GM21825 (cell line): Measurements from ENCODE around the gene SWT1.
A peak's percentile ranks its signal among the peaks of the same experiment; 100 is the strongest.

Source experiments
- ATAC-seq: cut with Tn5 transposase; IDR thresholded peaks from one replicate; pipeline ENCODE4 v1.9.1; 2021; ENCODE audit warnings: mild to moderate bottlenecking, moderate library complexity; ENCODE audit not compliant: unreplicated experiment

The SWT1 gene

DNA sequence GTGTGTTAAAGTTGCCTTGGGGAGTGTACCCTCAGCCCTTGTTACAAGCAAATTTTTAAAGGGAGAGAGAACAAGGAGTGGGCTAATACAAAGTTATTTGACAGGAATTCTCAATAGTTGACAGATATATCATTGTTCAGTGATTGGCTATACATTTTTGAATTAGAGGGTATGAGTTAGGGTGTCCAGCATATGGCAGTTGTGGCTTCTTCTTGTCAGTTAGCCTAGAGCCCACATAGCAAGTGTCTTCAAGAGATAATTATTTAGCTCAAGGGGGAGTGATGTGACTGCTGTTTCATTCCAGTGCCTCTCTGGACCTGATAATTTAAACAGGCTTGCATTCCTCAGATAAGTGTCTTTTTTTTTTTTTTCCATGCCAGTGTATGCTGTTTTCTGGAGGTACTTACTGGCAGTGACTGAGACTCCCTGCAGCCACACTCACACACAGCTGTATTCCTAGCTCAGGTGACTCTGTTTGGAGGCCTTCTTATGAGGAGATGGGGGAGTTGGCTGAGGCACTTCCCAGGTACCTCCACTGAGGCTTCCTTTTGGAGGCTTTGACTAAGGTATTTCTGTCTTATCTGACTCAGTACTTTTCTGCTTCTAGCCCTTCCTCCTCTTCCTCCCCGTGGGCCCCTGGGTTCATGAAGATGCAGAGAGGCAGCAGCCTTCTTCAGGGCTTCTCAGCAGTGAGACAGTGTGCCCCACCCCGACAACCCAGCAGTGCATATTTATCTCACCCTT, 127.7 kb downstream of the SWT1 start:
- ATAC-seq: no peak

DNA sequence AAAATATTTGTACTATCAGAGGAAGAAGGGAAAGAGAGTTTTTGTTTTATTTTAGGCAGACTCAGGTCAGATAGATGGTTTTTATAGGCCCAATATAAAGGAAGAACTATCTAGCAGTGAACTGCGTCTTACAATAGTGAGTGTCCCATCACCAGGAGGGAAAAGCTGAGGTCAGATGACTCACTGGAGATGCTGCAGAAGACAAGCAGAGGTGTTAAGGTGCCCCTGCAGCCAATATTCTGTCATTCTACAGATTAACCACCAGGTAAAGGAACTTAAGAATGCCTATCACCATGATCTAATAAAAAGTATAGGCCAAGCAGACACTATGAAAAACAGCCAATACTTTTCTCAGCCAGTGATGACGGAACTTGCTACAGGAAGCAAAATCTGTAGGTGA, 130.5 kb downstream of the SWT1 start:
- no peak for ATAC-seq

DNA sequence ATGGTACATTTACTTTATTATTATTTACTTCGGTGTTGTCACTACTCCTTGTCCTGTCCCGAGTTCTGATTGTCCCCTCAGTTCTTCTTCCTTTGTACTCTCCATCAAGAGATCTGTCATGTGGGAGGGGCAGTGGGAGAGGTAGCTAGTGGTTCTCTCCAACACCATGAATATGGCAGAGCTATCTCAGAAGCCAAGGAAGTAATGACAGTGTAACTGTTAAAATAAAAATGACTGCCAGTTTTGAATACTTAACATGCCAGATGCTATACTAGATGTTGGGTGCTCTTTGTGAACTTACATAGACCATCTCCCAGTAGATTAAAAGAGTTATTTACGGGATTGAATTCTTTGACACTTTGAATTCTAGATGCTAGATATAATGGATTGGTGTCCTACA, 131.5 kb downstream of the SWT1 start:
- no peak for ATAC-seq

DNA sequence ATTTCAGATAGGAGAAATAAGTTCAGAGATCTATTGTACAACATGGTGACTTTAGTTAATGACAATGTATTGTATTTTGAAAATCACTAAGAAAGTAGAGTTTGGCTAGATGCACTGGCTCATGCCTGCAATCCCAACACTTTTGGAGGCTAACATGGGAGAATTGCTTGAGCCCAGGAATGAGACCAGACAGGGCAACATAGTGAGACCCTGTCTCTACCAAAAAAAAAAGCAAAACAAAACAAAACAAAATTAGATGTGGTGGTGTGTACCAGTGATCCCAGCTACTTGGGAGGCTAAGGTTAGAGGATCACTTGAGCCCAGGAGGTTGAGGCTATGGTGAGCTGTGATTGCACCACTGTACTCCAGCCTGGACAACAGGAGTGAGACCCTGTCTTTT, 132.9 kb downstream of the SWT1 start:
- no peak for ATAC-seq

DNA sequence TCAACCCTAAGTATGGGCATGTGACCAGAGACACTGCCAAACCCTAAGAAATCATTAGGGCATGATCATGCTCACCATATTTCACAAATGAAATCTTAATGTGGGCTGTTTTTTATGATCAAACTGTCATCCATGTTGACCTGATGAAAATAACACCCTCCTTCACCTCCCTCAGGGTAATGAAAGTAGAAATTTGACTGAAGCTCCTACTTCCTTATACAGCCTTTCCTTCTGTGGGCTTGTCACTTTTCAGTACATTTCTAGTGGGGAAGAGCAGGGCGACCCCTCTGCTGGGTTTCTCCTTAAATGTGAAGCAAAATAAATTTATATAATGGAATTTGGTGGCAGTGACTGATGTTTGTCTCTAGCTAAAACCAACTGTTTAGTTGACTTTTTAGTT, 134.2 kb downstream of the SWT1 start:
- no peak for ATAC-seq

DNA sequence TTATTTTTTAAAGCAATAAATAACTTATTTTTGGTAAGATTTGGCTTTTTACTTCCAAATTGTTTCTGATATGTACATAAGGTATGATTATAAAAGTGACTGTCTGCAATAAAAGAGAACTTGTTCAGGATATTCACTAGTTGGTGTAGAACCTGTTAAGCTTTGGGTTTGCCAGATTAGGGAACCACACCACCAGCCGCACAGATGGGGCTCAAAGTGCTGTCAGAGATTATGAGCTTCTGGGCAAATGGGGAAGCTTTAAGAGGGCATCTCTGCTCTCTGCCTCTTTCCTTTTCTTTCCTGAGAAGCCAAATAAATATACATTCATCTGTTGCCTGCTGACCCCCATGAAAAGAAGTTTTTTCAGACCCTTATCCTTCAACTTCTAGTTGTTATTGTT, 134.7 kb downstream of the SWT1 start:
- ATAC-seq: no peak

DNA sequence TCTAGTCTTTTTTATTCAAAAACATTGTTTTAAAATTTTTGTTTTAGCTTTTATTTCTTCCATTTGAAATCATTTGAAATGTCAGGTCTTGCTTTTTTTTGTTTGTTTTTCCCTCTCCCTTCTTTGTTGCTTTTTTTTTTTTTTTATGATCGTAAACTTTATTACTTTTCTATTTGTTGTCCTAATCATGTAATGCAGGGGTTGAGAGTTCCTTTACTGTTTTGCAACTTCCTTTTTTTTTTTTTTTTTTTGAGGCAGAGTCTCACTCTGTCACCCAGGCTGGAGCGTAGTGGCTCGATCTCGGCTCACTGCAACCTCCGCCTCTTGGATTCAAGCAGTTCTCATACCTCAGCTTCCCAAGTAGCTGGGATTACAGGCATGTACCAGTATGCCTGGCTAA, 135.3 kb downstream of the SWT1 start:
- ATAC-seq: no peak

DNA sequence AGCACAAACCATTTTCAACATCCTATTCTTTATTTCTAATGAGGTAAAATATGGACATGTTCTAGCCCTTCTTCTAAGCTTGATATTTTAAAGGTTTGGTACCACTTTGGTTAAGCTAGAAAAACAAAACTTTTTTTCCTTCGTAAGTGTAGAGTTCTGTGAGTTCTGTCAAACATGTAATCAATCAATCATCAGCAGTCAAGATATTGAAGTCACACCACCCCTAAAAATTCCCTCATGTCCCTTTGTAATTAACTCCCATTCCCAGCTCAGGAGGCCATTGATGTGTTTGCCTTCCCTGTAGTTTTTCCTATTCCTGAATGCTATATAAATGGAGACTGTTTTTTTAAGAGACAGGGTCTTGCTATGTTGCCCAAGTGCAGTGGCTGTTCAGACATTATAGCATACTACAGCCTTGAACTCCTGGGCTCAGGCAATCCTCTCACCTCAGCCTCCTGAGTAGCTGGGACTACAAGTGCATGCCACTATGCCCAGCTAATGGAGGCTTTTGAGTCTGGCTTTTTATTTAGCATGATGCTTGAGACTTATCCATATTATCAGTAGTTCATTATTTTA, 137.1 kb downstream of the SWT1 start:
- no peak for ATAC-seq

DNA sequence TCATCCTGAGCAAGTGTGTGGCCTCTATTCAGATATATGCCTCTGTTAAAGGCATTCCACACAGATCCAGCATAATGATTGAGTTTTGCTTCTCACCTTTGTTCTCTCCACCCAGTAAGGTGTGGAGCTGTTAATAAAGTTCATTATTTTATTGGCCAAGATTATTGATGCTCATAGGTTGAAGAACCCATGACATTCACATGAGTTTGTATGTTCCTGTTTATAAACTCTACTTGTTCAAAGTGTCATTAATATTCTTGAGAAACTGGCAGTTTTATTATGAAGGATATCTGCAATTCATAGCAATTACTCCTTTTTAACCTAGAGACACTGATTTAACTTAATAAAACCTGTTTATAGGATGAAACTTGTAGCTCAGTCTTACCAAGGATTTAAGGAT, 138.1 kb downstream of the SWT1 start:
- ATAC-seq: no peak

DNA sequence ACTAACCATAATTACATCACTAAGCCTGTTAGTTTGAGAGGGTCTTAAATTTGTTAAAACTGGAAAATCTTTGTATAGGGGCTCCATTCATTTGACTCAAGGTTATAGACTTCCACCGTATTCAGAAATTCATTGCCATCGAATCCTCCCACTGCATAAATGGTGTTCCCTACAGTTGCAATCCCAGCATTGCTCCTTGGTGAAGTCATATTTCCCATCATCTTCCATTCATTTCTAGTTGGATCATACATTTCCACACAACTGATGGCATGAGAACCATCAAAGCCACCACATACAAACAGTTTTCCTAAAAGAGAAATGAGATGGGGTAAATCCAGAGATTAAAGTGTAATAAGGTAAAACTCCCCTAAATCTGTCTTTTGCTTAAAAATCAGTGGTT, 141.0 kb downstream of the SWT1 start:
- ATAC-seq: no peak

DNA sequence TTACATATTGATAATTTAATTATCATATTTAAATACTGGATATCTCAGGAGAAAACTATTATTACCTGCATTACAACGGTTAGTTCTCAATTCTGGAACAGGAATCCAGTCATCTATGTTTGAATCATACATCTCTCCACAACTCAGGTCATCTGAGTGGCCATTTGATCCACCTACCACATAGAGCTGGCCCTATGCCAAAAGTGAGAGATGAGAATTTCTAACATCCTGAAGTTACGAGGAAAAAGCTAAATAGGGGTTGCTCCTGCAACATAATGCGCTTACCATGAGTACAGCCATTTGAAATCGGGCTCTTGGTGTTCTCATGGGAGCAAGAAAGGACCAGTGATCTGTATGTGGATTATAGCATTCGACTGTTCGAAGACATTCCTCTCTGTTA, 143.2 kb downstream of the SWT1 start:
- ATAC-seq: no peak

DNA sequence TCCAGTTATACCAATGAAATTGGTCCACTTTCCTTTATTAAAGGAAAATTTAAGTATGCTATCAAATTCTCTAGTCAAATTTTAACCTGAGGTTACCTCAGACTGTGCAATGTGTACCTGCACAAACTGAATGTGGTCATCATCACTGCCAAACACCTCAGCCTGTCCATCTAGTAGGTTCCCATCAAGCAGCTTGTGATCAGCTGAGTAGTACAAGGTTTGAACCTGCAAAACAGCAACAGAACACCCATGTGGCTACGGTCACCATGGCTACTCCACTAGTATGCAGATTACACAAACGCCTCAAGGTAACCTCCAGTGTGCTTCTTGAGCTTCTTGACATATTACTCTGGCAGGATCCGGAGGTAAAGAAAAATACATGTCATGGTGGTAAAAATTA, 148.5 kb downstream of the SWT1 start:
- no peak for ATAC-seq

DNA sequence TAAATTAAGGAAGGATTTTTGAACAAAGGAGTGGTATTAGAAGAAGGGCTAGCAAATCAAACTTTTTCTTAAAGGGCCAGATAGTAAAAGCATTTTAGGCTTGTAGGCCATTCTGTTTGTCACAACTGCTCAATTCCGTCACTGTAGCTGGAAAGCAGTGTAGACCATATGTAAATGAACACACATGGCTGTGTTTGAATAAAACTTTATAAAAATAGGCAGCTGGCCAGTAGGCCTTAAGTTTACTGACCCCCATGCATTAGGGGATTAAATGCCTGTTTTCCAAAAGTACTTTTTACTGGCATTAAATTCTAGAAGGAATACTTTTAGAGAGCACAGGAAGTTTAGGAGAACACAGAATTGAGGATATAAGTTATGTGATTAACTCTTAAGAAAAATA, 151.2 kb downstream of the SWT1 start:
- no peak for ATAC-seq

DNA sequence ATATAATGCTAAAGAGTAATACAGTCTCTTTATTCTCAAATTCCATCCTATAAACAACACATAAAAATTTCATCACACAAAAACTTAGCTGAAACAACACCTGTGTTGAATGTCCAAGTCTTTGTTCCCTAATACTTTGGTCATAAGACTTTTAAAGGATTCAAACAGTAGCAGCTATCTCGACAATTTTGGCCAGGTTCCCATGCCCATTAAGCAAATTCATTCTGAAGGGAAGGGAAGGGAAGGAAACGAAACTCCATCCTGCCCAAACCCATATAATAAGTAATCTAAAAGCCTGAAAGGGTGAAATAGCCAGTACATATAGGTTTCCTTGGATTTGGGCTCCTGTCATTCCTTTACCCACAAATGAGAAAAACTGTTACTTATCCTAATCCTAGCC, 152.6 kb downstream of the SWT1 start:
- ATAC-seq: no peak

DNA sequence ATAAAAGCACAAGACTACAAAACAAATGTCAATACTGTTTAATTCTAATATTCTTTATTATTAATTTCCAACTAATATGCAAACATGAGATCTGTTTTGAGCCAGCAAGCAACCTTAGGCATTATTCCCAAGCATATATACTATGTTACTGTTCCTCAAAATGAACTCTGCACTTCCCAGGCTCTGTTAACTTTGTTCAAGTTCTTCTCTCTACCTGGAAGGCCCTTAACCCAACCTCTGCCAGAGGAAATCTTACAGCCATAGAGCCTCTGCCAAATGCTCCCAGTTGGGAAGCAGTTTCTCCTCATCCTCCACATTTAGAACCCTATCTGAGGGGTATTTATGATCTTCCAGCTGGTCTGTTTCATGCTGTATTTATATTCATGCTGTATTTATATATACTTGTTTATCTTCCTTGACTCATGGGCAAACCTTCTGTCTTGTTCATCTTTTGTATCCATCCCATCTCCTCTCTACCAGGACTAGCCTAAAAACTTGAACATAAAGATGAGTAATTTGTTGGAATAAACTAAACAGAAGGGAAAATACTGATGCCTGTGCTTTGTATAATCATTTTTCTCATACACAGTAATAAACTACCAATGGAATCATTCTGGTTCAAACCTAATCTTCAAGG, 154.7 kb downstream of the SWT1 start:
- no peak for ATAC-seq

DNA sequence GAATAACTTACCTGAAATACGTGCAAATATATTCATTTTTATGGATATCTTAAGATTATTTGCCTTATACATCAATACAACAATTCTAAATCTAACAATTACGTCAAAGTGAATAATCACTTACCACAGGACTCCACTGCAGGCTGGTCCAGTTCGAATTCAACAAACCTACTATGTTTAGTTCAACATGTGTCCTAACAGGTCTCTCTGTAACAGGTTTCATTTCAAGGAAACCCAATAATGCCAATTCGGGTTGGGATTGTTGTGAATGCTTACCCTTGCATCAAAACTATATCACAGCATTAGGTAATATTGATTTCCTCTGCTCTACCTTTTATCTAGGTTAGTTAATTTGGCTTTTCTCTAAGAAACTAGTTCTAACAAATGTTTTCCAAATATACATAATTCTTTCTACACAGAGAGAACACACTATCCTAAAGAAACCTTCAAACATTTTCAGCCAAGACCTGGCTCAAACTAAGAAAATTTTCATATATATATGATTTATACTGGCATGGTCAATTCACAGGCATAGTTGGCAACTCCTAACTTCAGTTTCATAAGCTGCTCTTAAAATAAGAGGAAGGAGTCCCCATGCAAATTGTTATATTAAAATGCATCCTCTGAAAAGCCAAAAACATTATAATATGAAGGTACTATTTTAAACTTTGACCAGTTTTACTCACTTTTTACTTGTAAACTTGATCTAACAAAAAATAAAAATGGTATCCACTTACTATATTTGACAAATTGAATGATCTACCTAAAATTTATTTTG, 155.6 kb downstream of the SWT1 start:
- ATAC-seq: no peak

DNA sequence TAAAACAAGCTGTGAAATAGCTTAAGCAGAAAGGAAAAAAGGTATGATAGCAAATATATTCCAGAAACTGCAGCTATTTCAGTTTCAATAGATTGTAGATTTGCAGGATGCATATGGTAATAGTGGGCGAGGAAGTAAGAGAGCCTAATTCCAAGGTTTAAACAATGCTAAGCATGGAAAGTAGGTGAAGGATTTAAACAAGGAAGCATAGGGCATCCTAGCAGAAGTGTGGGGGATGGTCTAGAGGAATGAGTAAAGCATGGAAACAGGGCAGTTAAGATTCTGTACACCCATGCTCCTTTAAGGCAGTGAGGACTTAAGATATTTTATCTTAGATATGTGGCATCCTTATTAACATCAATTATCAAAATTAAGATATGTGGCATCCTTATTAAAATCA, 157.4 kb downstream of the SWT1 start:
- ATAC-seq: no peak

DNA sequence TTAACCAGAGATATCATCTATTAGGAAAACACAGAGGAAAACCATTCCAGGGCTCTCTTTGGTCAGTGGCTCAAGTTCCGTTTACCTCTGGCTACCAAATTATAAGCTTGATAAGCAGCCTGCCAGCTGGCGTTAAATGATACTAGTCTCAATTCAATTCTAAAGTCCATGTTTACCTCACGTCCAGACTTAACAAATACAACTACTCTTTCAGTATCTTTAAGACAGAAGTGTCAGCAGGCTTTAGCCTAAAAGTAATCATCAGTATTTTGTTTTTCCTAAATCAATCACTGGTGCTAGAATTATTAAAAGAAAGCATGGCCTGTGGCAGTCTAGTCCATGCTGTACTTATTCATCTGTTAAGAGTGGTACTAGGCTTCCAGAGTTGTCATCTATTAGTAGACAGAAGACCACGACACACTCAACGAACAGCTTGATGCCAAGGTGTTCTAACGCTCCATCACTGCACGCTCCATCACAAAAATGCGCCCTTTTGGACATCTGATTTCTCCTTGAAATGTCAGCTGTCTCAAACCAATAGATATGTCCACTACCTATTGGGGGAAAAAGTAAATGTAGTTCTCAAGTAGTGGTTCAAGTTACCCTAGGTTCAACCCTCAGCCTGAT, 158.6 kb downstream of the SWT1 start:
- no peak for ATAC-seq

DNA sequence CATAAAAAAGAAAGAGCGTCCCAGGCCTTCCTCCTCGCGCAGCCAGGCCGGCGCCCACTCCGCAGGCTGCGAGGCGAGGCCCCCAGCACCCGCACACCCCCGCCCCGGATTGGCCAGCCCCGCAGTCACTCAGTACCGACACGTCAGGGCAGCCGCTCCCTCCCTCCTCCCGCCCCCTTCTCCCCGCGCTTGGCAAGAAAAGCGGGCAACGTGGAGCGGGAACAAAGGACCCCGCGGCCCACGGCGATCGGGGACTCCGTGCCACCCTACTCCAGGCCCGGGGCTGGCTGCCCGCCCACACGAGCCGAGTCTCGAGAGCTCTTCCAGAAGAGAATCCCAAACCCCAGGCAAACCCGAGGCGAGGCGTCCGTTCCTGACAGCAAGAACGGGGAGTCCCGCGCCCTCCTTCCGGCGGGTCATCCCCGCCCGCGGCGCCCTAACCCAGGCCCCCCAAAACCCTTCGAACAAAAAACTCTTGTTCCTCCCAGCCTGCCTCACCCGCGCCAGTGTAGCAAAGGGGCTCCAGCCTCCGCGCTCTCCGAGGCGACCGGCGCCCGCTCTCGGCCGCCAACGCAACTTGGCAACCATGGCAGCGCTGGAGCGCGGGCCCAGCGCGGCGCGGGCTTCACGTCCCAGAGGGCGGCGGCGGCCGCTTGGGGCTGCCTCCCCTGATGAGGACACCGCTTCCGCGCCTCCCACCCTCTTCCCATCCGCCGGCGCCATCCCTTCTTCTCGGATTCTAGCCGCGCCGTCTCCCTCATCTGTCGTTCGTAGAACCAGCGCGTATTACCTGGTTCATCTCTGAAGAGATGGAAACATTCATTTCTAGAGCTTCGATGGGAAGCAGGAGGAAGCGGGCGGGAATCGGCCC, 159.4 kb downstream of the SWT1 start:
- peak; percentile 50 for ATAC-seq
